ENCODE results near the gene PHF5A.
"Not testable (repeated sequence)": the region's sequence is repeated elsewhere in the genome, so short reads cannot be mapped to it uniquely, and the experiment has no call there.

The PHF5A gene

DNA sequence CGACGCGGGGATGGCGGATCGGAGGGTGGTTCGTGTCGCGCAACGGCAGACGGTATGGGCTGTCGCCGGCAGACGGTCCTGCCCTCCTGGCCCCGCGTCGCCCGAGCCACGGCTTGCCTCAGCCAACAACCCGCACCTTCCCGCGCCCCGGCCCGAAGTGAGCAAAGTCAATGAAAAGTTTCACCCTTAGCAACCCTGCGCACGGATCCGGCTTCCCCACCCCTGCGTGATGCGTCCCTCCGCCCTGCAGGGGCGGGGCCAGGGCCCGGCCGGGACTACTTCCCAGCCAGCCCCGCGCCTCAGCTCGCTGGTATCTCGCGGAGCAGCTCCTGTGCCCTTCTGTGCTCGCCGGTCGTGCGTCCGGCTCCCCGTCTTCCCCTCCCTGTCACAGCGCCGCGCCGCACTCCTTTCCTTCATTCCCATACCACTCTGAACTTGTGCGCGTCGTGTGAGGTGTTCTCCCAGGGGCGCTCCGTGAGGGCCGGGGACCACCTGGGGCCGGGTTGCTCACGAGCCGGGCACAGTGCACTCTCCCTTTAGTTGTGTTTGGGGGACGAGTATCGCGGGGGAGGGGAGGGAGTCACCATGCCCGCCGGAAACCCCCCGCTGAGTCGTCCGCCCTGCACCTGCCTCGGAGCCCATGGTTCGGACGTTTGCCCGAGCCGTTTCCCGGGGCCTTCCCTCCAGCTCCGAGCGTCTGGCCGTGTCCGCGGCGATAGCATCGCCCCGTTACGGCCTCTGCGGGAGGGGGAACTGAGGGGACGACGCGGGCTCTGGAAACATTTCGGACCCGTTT, 21.7 kb downstream of the PHF5A start, which contains the start of gene TOB2:
Gene TOB2, minus strand, starts transcription at position 163 of the 796 bp plus-strand sequence. CDS start 9,456 bp downstream, outside the sequence.
- DNase-seq = peak; percentile 84 to 96

DNA sequence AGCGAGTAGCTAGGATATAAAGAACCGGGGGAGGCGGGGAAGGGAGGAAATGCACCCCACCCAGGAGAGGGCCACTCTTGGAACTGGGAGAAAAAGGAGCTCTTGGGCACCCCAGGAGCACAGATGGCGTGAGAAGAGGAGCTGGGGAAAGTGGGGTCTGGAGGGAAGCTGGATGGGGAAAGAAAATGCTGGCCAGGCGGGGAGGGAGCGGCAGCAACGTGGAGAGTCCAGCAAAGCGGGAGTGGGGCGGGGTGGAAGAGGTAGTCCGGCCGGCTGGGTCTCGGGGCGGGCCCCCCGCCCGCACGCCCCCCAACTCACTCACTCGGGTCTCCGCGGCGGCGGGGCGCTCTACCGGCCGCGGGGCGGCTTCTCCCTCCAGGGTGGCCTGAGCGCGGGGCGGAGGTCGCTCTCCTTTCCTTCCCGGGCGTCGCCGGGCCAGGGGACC, 22.4 kb downstream of the PHF5A start:
- DNase-seq = no peak

DNA sequence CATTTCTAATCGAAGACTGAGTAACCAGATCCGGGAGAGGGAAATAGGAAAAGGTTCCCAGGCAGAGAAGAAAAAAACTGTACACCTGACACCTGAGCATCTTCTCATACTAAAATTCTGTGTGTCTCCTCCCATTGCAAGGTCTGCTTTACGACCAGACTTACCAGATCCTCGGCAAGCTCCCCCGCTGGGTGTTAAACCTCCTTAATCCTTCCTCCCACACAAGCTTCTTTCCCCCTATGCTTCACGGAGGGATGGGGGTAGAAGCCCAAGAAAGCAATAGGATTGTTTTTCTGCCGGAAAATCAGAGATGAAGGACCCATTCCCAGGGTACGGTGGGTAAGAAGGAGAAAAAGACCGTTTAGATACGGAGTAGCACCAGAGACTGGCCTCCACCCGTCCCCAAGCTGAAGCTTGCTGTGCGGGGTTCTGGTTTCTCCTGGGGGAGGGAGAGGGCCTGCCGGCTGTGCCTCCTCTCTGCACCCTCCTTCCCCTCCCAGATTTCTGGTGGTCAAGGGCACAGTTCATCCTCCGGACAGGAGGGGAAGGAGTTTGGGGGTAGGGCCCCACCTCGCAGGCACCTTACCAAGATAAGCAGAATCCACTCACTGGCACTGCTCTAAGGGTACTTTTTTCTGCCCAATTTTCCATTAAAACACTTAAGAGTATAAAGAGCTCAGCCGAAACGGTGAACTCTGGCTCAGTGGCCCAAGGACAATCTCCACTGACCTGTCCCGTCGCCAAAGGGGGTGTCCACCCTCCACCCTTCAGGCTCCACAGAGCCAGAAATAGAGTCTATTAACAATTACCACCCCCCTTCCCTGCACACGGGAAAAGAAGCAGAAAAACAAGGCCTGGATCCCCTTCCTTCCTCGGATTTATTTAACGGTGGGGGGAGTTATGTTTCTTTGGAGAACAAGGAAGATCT, 23.1 kb downstream of the PHF5A start:
- DNase-seq = no peak

DNA sequence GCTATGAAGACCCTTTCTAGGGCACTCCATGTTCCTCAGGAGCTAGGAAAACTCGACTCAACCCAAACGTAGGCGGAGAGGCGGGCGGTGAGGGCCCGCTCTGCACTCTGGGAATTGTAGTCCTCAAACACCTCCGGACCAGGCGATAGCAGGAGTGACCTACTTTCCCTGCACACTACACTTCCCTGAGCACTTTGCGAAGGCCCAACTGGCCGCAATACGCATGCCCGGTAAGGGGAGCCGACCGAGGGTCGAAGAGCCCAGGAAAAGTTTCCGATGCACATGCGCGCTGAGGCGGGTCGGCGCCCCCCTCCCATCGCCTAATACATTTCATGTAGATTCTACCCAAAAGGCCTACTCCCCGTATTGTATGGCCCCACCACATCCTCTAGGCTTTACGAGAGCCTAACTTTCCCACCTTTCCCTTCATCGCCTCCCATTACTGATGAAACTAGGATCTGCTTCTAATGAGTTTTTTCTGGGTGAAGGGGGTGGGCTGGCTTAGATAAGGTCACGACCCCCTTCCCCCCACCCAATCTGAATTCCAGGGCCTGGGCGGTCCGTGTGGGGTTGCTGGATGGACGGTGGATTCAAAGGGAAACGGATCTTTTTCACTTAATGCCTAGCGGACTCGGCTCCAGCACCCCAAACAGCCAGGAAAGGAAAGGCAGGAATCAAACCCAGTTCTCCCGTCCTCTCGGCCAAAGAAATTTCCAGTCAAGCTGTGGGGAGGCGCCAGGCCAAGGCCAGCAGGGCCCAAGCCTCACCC, 23.9 kb downstream of the PHF5A start:
- DNase-seq = peak; percentile 95 to 98

DNA sequence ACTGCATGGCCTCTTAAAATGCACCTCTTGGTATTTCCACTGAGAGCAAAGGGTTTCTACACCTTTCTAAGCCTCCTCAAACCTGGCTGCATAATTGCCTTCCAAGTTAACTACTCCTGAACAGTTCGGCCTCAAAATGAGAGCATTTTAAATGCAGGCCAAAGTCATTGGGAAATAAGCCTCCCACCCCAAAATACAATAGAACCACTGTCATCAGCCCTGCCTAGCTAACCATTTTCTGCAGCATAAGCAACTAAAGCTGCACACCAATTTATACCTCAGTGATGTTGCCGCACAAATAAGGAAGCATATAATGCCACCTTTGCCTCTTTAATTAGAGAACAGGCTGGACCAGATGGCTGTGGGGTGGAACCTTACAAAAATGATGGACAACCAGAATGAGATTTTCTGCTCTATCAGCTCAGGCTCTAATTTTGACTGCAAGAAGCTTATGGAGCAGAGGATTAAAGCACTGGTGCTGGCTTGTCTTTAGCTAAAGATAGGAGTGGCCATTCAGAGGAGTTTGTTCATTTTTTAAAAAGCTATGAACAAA, 26.2 kb downstream of the PHF5A start:
- no peak for DNase-seq

DNA sequence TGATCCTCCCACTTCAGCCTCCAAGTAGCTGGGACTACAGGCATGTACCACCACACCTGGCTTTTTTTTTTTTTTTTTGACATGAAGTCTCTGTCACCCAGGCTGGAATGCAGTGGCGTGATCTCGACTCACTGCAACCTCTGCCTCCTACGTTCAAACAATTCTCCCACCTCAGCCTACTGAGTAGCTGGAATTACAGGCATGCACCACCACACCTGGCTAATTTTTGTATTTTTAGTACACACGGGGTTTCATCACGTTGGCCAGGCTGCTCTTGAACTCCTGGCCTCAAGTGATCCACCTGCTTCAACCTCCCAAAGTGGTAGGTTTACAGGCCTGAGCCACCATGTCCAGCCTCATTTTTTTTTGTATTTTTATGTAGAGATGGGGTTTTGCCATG, 28.0 kb downstream of the PHF5A start:
- not testable (repeated sequence) for DNase-seq

DNA sequence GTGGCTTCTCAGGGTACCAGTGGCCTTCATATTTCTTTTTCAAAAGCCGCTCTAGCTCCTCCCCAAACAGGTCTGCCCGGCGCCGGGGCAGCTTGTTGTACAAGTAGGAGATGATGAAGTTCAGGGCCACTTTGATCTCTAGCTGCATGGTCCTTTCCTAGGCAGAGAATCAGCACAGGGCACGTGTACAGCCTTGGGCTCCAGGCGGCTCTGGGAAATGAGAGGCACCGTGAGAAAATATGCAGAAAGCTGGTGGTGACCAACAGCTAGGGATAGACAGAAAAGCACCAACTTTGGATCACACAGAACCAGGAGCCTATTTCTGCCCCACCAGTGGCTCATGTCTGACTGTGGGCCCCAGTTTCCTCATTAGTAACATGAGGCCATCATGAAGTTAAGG, 31.3 kb downstream of the PHF5A start:
- no peak for DNase-seq

DNA sequence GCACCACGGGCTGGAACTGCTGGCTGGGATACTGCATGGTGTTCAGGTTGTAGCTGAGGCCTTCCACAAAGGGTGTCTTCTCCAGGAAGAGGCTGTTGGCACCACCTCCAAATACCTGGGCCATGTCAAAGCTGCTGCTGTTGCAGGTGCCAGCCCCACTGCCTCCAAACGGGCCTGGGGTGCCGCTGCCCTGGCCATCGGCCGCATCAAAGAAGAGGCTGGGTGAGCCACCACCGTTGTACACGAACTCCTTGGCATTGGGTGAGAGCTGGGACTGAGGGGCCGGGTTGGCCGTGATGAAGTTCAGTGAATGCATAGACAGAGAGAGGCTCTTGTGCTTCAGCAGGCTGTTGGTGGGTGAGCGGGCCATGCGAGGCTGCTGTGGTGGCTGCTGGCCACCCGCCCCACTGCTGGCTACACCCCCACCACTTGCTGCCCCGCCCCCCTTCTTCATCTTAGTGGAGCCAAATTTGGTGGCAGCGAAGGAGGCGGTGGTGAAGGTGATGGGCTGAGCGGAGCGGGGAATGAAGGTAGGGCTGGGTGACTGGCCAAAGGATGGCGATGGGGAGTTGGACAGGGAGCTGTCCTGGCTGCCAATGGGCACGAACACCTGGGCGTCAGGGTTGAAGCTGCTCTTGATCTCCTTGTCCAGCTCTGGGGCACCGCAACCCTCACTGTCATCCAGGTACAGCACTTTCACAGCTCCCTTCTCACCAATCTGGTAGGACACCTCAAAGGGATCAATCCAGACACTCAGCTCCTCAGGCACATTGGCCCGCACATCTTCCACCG, 32.0 kb downstream of the PHF5A start:
- DNase-seq = no peak

DNA sequence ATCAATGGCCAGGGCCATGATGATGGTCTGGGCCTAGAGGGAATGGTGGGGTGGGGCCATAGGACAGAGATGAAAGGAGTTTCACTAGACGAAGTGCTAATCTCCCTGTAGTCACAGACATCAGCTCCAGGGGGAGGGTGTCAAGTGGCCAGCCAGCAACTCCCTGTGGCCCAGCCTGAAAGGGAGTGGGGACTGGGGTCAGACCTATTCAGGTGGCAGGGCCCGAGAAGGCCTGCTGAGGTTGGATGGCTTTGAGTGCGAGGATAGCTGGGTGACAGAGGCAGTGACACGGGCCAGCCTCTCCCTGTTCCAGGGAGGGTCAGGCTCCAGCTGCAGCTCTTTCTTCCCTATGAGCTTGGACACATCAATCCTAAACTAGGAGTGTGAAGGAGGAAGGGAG, 32.9 kb downstream of the PHF5A start:
- DNase-seq = no peak

DNA sequence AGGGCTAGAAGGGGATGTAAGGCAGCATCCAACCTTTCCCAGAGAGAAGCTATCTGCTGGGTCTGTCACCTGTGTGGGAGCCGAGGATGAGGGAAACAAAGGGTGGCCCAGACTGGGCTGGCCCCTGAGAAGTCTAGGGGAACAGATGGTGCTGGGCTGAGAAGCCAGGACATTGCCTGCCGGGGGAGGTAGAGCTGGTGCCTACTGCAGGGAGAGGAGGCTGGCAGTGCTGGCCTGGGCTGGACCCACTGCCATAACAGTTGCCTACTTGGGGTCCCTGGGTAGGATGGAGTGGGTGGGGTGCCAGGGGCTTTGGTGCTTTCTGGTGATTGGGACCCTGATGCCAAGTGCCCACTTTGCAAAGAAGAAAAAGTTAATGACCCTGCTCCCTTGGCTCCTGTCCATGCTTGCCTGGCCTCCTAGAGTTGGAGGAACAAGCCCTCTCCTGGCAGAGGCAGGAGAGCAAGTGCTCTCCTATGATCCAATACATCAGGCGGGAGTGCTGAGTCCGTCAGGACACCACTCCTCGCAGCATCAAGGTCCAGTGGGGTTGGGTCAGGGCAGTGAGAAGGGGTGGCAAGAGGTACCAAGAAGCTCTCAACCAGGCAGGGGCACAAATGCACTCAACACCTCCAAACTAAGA, 34.0 kb downstream of the PHF5A start:
- DNase-seq = not testable (repeated sequence)

DNA sequence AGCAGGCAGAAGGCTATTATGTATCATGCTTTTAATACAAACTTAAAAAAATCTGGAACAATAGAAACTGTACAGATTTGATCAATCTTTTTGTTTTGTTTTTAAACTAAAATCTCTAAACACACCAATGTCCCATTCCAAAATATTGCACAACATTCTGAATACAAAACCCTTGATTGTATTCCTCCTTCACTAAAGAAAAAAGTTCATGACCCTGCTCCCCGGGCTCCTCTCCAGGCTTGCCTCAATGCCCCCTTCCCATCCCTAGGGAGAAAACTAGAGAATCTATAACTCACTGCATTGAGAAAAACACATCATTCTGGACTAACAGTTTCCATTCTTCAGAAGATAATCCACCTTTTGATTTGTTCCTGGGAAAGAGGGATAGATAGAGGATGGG, 35.0 kb downstream of the PHF5A start:
- not testable (repeated sequence) for DNase-seq

DNA sequence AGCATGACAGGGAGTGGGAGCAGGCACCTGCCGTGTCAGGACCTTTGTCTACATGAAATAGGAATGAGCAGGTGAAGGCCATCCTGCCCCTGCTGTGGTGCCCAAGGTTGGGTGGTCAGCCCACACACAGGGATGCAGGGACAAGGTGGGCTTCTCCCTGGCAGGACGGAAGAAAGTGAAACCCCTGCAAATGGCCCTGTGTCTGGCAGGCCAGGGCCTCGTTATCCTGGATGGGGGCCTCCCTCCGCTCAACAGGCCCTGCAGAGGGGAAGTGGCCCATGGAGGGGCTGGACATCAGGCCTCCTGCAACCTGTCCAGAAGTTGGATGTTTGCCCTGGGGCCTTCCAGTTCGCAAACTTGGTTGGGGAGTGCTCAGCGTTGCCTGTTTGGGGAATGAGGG, 36.8 kb downstream of the PHF5A start:
- no peak for DNase-seq

DNA sequence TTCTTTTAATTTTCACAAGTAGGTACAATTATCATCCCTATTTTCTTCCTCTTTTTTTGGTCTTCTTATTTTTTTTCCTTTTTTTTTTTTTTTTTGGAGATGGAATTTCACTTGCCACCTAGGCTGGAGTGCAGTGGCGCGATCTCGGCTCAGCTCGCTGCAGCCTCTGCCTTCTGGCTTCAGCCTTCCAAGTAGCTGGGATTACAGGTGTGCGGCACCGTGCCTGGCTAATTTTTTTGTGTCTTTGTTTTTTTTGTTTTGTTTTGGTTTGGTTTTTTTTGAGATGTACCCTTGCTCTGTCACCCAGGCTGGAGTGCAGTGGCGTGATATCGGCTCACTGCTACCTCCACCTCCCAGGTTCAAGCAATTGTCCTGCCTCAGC, 38.5 kb downstream of the PHF5A start:
- DNase-seq = no peak

DNA sequence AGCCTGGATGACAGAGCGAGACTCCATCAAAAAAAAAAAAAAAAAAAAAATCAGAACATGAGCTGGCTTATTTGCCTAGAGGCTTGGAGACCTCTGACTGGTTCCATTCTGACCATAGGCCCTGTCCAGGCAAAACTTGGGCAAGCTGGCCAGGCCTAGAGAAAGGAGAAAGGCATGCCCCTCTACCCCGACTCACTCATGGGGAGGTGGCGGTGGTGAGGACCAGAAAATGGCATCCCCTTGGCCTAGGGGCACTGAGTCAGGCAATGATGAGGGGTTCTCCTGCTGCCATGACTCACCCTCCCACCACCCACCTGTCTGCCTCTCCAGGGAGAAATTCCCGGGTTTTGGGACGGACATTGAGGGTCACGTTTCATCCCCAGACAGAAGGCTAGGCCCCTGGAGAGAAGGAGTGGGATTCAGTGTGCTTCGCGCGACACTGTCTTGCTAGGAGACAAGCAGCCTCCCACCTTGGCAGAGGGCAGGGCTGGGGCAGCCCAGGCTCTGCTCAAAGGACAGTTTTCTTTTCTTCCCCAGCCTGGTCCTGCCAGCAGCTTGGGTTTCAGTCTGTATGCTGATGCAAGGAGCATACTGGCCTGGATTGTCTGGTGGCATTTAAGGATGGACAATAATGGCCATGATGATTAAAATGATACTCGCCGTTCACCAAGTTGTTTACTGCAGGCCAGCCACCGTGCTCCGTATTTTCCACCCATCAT, 39.1 kb downstream of the PHF5A start:
- DNase-seq = no peak

DNA sequence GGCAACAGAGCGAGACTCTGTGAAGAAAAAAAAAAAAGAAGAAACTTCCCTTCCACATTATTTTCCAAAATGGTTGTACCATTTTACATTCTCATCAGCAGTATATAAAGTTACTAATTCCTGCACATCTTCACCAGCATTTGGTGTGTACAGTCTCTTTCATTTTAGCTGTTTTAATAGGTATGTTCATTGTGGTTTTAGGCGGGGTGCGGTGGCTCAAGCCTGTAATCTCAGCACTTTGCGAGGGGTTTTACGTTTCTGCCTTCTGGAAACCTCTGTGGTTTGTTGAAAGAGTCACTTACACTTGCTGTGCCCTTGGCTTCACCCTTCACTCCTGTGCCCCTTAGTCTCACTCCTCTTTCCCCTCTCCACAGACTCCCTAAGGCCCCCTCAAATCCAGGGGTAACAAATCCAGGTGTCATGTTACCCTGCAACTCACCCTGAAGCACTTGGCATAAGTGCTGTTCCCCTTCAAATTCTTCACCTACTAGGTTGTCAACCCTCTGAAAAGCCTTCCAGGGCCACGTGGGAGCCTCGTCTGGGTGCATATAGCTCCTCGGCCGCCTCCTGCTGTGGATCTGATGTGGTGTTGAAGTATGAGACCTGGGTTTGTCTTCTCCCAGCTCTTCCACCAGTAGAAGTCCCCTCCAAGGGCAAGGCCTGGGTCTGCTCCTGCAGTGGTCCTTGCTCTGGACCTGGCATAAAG, 42.7 kb downstream of the PHF5A start:
- no peak for DNase-seq

DNA sequence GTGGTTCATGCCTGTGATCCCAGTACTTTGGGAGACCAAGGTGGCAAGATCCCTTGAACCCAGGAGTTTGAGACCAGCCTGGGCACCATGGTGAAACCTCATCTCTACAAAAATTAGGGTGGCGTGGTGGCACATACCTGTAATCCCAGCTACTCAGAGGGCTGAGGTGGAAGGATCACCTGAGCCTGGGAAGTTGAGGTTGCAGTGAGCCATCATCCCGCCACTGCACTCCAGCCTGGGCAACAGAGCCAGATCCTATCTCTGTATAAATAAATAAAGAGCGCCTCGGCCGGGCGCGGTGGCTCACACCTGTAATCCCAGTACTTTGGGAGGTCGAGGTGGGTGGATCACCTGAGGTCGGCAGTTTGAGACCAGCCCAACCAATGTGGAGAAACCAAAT, 49.8 kb downstream of the PHF5A start:
- DNase-seq = no peak

DNA sequence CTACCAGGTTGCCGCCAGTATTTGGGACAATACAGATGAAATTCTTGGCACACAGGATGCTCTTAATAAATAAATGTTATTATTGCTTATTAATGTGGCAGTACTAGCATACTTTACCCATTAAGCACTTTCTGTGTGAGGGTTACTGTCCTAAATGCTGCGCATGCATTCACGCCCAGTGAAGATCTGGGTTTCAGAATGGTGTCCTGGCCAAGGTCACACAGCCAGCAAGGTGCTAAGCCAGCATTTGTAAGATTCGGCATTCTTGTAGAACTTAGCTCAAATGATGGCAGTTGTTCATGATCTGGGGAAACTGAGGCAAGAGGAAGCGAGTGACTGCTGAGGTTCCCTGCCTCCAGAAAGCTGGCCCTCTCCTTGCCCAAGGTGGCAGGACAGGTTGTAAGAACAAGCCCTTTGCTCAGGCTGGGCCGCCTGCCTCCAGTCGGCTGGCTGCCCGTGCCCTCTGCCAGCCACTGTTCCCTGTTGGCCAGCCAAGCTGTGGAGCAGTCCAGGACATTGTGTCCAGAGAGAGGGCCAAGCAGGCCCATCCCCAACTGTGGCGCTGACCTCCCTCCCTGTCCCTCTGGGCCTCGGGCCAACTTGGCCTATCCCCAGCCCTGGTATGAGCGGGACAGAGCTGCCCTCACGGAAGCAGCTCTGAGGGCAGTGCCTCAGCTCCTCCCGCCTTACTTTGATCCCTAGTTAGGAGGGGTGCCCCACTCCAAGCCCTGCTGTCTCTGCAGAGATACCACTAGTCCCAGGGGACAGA, 50.7 kb downstream of the PHF5A start:
- no peak for DNase-seq

DNA sequence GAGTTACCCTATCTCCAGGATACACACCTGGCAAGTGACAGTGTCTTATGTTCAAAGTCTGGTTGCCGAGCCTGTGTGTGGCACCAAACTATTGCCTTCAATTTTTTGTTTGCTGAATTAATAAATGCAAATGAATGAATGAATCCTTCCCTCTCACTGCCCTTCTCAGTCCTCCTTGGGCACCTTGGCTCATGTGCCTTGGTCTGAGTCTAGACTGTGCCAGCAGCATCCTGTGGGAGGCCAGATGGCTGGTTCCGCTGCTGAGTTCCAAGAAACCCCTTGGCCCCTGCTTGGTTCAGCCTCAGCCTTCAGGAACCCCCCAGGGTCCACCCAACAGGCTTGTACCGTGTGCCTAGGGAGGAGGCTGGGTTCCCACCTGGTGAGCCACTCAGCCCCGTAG, 52.9 kb downstream of the PHF5A start:
- DNase-seq = no peak
